Breast epithelium (tissue), 3 donors: ENCODE measurements around the gene RPS14.

Source experiments
- CTCF ChIP-seq, 3 donors: fragments of 450-650 bp; IDR thresholded peaks; one replicate each; pipeline ENCODE4 v1.5.1; 2016 to 2017; ENCODE audit warnings: antibody characterized with exemption in 3 of 3, mild to moderate bottlenecking in 3 of 3, moderate library complexity in 3 of 3
- POLR2A ChIP-seq: fragments of 450-650 bp; IDR thresholded peaks from one replicate; pipeline ENCODE4 v1.6.1; 2016; ENCODE audit warnings: antibody characterized with exemption, mild to moderate bottlenecking, moderate library complexity
- POLR2AphosphoS5 ChIP-seq, 3 donors: sonication (generic); formaldehyde crosslinking; IDR thresholded peaks; one replicate each; pipeline ENCODE4 v1.6.1; 2017; ENCODE audit warnings: antibody characterized with exemption in 3 of 3

- TF ChIP-seq CTCF (IDR thresholded peaks at IDR 0.05) (no peak), POLR2AphosphoS5 (IDR thresholded peaks at IDR 0.05) (no peak), POLR2A (no peak)
Measured at GRCh38 chr5:150394131-150394530, 55.4 kb downstream of the RPS14 start.
